Stimulated activated CD8-positive, alpha-beta memory T cell treated with anti-CD3 and anti-CD28 coated beads, Interleukin-7, amount 100 ng/mL, for 48 hours (primary cell): Measurements from ENCODE around the gene AGPAT4.

Experiments
- DNase-seq, 2 donors: peaks; one replicate each; pipeline ENCODE4 v3.0.0-alpha.2; 2020; ENCODE audit warnings: low read depth in 1 of 2; ENCODE audit errors: extremely low read depth in 1 of 2

AGPAT4 gene

GRCh38 chr6:161284653-161285052, 10.8 kb upstream of the AGPAT4 start:
- no peak for DNase-seq

GRCh38 chr6:161281092-161281491, 7.2 kb upstream of the AGPAT4 start:
- no peak for DNase-seq

GRCh38 chr6:161279677-161280415, 6.0 kb upstream of the AGPAT4 start:
- no peak for DNase-seq

GRCh38 chr6:161276605-161277155, 2.8 kb upstream of the AGPAT4 start:
- no peak for DNase-seq

GRCh38 chr6:161274898-161275297, 1.0 kb upstream of the AGPAT4 start:
- DNase-seq: no peak

GRCh38 chr6:161274488-161274858, 612 bp upstream of the AGPAT4 start:
- DNase-seq: no peak

- DNase-seq: no peak
Observed at GRCh38 chr6:161273274-161273751, 548 bp downstream of the AGPAT4 start.

GRCh38 chr6:161272635-161273273, 1.1 kb downstream of the AGPAT4 start:
- no peak for DNase-seq

GRCh38 chr6:161271343-161272030, 2.4 kb downstream of the AGPAT4 start:
- DNase-seq: no peak

- no peak for DNase-seq
Observed at GRCh38 chr6:161270116-161270515, 3.7 kb downstream of the AGPAT4 start.

- DNase-seq: no peak
Observed at GRCh38 chr6:161269310-161269709, 4.6 kb downstream of the AGPAT4 start.

- DNase-seq: no peak
Observed at GRCh38 chr6:161268531-161269210, 5.2 kb downstream of the AGPAT4 start.

- no peak for DNase-seq
Observed at GRCh38 chr6:161266513-161267230, 7.2 kb downstream of the AGPAT4 start.

- DNase-seq: no peak
Observed at GRCh38 chr6:161265975-161266374, 7.9 kb downstream of the AGPAT4 start.

GRCh38 chr6:161265554-161265953, 8.3 kb downstream of the AGPAT4 start:
- no peak for DNase-seq

GRCh38 chr6:161264181-161264580, 9.7 kb downstream of the AGPAT4 start:
- DNase-seq: no peak

GRCh38 chr6:161261816-161262215, 12.0 kb downstream of the AGPAT4 start:
- no peak for DNase-seq

- DNase-seq: no peak
Observed at GRCh38 chr6:161261325-161261724, 12.5 kb downstream of the AGPAT4 start.

GRCh38 chr6:161259302-161259701, 14.6 kb downstream of the AGPAT4 start:
- no peak for DNase-seq

- DNase-seq: no peak
Observed at GRCh38 chr6:161257793-161258457, 15.9 kb downstream of the AGPAT4 start.
